Limb (tissue), 2 donors: Measurements from ENCODE around the gene CIAO2A.
"Not testable (repeated sequence)": the region's sequence is repeated elsewhere in the genome, so short reads cannot be mapped to it uniquely, and the experiment has no call there.

Experiments used
- DNase-seq, 2 donors: peaks; one replicate each; pipeline ENCODE4 v3.0.0-alpha.2; 2016; ENCODE audit errors: extremely low spot score in 2 of 2

CIAO2A gene

GRCh38 chr15:64072812-64073211 is 20.8 kb downstream of the CIAO2A start:
- DNase-seq = no peak

DNA sequence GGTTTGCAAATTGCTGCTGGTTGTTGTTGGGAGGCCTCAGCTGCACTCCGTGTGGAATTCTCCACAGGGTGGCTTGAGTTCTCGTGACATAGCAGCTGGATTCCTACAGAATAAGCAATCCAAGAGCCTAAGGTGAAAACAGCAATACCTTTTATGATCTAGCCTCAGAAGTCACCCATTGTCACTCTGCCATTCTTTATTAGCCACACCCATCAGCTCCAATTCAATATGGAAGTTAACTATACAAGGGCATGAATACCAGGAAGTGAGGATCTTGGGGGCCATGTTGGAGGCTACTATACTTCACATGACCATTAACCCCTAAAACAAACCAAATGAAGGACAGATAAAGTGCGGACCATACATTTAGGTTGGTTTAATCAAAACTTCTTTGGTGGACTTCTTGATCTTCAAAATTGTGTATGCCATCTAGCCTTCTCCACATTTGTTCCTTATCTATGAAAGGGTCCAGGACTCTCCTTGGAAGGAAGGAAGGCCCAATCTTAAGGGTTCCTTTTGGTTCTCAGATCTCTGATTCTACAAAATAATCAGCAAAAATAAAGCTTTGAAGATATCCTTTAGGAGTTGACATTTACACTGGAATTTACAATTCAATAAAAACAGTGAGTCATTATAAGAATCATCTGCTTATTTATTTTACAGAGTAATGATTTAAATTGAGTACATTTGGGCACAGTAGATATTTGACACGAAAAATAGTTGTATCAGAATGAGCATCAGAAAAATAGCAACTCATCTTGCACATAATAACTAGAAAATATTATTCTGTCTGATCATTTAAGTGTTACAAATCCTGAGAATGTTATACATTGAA is 21.5 kb downstream of the CIAO2A start:
- no peak for DNase-seq

DNA sequence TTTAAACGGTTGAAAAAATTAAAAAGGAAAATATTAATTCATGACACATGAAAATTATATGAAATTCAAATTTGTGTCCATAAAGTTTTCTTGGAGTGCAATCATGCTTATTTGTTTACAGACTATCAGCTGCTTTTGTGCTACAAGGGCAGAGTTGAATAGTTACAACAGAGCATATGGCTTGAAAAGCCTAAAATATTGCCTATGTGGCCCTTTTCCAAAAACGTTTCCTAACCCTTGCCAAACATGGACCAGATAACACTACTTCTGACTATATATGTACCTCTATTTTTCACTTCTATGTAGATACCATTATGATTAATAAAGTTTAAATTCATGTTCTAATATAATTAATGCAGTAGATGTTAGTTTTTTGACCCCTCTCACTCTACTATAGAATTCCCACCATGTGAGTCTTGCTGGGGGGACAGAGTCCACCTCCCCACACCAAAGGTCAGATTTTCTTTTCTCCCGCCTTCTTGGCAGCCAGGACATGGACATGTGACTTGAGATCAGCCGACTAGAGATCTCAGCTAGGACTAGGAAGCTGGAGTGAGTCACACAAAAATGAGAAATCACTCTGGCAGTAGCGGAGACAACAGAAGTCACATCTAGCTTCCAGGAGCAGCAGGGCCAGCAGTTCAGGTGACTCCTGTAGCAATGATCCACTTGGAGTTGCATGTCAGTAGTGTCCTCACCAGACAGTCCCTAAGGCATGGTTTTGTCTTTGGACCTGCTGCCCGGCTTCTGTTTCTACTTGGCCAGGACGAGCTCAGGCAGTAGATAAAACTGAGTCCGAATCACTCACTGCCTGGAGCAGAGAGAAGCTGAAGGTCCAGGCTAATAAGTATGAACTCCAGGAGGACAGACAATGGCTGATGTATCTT is 22.4 kb downstream of the CIAO2A start:
- DNase-seq = no peak

DNA sequence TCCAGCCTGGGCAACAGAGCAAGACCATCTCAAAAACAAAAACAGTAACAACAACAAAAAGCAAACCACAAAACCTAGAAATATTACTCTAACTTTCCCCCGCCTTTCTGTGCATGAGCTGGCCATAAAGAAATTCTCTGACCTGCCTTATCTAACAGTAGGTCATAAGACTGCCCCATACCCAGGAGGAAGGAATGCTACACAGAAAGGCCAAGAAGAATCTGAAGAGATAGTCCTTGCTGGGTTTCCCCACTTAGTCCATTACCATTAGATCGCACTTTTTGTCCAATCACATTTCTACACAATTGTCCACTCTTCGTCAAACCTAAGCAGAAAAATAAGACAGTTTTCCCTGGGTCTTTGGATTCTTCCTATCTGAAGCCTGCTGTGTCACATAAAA is 23.5 kb downstream of the CIAO2A start:
- no peak for DNase-seq

GRCh38 chr15:64068133-64068532 is 25.5 kb downstream of the CIAO2A start:
- DNase-seq = no peak

DNA sequence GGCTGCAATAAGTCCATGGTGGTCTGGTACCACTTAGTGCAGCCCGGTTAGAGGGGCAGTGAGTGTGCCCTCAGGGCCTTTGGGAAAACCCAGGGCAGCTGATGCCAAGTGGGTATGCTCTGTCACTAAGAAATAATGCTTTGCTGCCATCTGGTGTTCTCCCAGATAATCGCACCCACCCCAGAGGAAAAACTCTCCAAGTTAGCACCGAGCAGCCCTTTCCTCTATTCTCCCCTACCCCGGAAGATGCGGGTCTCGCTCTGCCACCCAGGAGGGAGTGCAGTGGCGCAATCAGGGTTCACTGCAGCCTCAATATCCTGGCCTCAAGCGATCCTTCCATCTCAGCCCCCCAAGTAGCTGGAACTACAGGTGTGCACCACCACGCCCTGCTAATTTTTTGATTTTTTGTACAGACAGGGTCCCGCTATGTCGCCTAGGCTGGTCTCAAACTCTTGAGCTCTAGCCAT is 26.0 kb downstream of the CIAO2A start:
- DNase-seq = peak; percentile 70 to 83

DNA sequence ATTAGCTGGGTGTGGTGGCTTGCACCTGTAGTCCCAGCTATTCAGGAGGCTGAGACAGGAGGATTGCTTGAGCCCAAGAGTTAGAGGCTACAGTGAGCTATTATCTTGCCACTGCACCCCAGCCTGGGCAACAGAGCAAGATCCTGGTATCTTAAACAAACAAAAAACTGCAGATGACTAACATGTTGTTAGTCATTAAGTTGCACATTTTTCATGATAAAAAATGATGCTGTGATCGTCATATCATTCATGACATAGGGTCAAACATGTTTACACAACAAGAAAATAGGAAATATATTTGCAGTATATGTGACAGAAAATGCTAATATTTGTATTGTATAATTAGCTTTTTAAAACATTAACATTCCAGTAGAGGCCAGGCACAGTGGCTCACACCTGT is 27.2 kb downstream of the CIAO2A start:
- DNase-seq = no peak

- DNase-seq = no peak
Observed at GRCh38 chr15:64060716-64061115, 32.9 kb downstream of the CIAO2A start.

- DNase-seq = not testable (repeated sequence)
Observed at GRCh38 chr15:64059104-64059503, 34.5 kb downstream of the CIAO2A start.

GRCh38 chr15:64058279-64058678 is 35.4 kb downstream of the CIAO2A start:
- DNase-seq = no peak

GRCh38 chr15:64053674-64054073 is 40.0 kb downstream of the CIAO2A start:
- DNase-seq = not testable (repeated sequence)

GRCh38 chr15:64052925-64053491 is 40.6 kb downstream of the CIAO2A start:
- no peak for DNase-seq

- no peak for DNase-seq
Observed at GRCh38 chr15:64051407-64052259, 42.0 kb downstream of the CIAO2A start.

- no peak for DNase-seq
Observed at GRCh38 chr15:64051093-64051402, 42.6 kb downstream of the CIAO2A start.

- DNase-seq = no peak
Observed at GRCh38 chr15:64050281-64051092, 43.2 kb downstream of the CIAO2A start.

GRCh38 chr15:64048781-64049460 is 44.7 kb downstream of the CIAO2A start:
- DNase-seq = no peak

GRCh38 chr15:64046421-64047153 is 47.1 kb downstream of the CIAO2A start, which contains the start of gene DAPK2:
Gene DAPK2, minus strand, starts transcription at chr15:64046485. Its CDS starts 6,224 bp downstream, at chr15:64040261.
- DNase-seq = peak; percentile 30 to 77

GRCh38 chr15:64045774-64046420 is 47.7 kb downstream of the CIAO2A start:
- peak in 1 of 2 donors; percentile 40 for DNase-seq

DNA sequence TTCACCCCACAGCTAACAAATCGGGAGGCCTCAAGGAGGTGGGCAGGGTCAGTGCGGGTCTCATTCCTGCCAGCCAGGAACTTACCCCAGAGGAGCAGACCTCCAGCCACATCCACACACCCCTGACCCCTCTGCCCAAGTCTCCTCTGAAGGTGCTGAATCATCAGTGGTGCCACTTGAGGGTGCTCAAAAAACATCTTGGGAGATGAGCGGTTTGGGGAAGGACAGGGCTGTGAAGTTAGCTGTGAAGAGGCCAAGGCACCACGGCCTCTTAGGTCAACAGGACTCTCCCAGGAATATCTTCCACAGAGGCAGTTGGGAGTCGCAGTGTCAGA is 48.6 kb downstream of the CIAO2A start:
- DNase-seq = no peak
